8988T (cell line): Measurements from ENCODE around the gene BCL11B.

Experiments
- DNase-seq: peaks from one replicate; pipeline ENCODE4 v3.0.0; 2011

The BCL11B gene

GRCh38 chr14:99216191-99216590 lies 55.8 kb downstream of the BCL11B start:
- DNase-seq = no peak

DNA sequence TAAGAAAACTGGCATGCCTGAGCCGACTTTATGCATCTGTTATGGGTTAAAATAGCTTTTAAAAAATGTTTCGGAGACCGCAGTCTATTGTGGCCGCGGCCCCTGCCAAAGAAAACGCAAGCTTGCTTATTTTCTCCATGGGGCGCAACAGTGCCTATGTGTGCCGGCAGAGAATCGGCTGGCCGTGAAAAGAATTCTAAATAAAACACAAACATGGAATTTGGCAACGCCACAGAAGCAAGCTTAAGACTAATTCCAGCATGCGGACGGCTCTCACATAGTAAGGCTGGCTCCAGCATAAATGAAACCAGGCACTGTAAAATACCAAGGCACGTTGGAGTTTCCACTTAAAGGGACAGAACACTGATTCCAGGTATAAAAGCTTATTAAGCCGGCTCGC lies 56.7 kb downstream of the BCL11B start:
- no peak for DNase-seq

DNA sequence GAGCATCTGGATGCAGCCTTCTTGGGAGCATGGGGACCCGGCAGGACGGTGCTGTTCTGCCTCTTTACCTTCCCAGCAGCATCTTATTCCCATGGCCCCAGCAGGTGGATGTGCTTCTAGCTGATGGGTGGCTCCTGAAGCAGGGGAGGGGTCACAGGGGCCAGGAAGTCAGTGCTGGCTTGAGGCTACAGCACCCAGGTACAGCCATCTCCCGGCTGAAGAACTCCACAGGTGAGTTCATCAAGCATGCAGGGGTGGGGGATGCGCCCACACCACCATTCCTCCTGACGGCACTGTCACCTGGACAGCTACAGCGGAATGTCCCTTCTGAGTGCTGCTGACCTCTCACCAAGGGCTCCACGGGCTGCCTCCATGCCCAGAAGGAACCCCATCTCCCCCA lies 57.3 kb downstream of the BCL11B start:
- no peak for DNase-seq

- DNase-seq = no peak
Measured at GRCh38 chr14:99213527-99213971, 58.4 kb downstream of the BCL11B start.

GRCh38 chr14:99213101-99213500 lies 58.9 kb downstream of the BCL11B start:
- no peak for DNase-seq

DNA sequence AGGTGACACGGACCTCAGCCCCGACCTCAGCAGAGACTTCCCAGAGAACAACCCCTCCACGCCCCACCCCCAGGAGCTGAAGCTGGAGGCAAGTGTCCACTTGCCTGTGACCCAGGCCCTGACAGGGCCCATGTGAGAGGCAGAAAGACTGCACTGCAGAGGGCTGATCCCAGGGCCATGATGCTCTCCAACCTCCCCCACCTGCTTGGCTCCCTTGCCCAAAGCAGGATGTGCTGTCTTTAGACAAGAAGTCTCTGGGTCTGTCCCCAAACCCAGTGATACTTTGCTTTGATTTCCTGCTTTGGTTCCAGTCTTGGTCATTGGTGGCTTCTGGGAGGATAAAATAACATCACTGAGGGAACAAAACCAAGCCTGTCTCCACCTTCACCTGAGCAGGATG lies 59.4 kb downstream of the BCL11B start:
- no peak for DNase-seq

- no peak for DNase-seq
Measured at GRCh38 chr14:99212199-99212598, 59.8 kb downstream of the BCL11B start.

- DNase-seq = no peak
Measured at GRCh38 chr14:99211410-99211809, 60.6 kb downstream of the BCL11B start.

GRCh38 chr14:99210333-99210732 lies 61.7 kb downstream of the BCL11B start:
- DNase-seq = no peak

DNA sequence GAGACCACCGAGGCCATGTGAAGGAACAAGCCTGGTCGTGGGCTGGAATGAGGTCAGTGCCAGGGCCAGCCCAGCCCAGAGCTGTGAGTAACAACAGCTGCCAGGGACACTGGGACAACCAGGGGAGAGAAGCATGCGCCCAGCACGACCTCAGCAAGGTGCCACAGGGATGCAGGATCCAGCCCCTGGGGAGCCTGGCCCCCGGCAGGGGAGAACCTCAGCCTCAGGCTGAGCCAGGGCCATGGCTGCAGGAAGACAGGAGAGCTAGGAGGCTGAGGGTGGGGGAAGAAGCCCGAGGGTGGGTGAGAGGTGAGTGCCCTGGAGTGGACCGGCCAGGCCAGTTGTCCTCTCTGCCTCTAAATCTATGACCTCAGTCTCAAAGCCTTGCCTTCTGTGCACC lies 62.6 kb downstream of the BCL11B start:
- DNase-seq = no peak

GRCh38 chr14:99208318-99208717 lies 63.7 kb downstream of the BCL11B start:
- DNase-seq = no peak

DNA sequence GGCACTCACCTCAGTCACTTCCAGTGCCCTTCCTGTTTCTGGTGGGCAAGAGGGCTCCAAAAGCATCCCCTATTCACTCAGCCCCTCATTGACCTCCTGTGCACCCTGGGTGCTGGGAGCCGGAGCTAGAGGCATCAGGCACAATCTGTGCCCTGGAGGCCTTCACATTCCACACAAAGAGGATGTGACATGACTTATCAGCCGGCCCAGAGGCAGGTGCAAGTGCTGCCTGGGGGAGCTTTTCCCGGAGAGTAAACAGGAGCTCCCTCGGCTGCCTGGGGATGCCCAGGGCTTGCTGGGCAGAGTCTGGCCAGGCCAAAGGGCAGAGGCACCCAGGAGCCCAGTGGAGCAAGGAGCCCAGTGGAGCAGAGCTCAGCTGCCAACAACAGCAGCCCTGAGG lies 64.5 kb downstream of the BCL11B start:
- no peak for DNase-seq

DNA sequence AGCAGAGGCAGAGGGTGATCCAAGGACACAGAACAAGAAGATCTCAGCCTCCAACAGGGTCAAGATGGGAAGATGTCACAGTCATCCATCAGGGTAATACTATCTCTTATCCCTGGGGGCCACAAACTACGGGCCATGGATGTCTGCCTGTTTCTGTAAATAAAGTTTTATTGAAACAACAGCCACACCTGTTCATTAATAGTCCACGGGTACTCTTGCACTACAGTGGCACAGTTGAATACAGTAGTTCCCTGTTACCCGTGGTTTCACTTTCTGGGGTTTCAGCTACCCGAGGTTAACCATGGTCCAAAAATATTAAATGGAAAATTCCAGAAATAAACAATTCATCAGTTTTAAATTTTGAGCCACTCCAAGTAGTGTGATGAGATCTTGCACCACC lies 65.9 kb downstream of the BCL11B start:
- DNase-seq = no peak

DNA sequence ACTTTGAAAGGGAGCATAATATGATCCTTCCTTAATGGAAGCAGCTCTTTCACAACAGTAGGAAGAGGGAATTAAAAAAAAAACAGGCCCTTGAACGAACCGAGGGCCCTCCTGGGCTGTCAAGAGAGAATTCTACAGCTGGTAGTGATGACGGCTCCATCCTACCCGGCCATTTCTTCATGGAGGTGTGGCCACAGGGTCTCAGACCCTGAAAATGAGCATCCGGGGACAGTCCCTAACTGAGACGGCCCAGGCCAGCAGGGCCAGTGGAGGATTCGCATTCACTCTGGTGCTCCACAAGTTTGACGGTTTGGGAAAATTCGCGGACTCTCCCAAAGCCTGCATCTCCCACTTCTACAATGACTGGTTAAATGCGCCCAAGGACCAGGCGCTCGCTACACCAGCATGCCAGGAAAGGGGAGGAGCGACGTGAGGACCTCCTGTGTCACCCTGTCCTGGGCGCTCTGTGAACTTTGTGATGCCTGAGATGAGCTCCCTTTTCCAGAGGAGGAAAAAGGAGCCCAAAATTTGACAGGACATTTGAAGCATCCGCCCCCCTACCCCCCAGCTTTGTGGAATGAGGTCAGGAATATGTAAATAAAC lies 66.8 kb downstream of the BCL11B start:
- no peak for DNase-seq

- DNase-seq = no peak
Measured at GRCh38 chr14:99203801-99204200, 68.2 kb downstream of the BCL11B start.

GRCh38 chr14:99203080-99203479 lies 68.9 kb downstream of the BCL11B start:
- DNase-seq = no peak

DNA sequence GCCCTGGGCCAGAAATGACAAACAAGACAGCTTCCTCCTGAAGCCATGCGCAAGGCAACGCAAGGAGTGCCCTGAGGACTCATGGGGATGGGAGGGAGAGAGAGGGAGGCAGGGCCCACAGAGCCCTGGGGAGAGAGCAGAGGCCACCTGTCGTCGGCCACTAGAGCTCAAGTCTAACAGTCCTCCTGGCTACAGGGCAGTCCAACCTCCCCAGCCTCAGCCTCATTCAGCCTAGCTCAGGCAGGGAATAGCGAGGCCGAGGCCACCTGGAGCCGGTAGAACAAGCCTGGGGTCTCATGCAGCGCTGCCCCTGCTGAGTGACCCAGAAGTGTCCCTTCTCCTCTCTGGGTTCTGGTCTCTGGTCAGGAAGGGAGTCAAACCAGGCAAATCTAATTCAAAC lies 69.5 kb downstream of the BCL11B start:
- no peak for DNase-seq

DNA sequence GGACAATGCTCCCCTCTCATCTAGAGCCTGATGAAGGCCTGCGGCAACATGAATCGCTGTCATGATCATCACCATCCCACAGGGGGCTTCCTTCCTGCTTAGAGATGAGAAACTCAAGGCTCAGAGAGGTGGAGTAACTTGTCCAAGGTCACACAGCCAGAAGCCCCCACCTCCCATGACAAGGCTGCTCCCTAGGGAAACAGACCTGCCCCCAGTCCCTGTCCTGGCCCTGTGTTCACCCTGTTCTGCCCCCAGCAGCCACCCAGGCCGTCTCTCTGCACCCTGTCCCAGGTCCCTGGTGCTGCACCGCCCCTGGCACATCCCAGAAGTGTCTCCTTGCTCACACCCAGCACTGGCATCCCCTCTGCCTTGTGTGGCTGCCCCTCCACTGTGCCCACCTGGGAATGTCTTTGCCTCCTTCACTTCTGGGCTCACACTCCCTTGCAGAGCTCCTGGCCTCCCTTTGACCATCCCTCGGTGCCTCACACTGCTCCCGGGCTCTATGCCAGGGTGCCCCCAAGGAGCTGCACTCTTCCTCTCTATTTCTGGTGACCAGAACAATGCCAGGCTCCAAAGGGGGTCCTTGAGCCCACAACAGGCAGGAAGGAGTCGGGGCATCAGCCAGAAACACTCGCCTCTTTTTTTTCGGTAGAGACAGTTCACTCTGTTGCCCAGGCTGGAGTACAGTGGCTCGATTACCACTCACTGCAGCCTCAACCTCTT lies 70.5 kb downstream of the BCL11B start:
- no peak for DNase-seq

- no peak for DNase-seq
Measured at GRCh38 chr14:99200654-99201005, 71.4 kb downstream of the BCL11B start.

DNA sequence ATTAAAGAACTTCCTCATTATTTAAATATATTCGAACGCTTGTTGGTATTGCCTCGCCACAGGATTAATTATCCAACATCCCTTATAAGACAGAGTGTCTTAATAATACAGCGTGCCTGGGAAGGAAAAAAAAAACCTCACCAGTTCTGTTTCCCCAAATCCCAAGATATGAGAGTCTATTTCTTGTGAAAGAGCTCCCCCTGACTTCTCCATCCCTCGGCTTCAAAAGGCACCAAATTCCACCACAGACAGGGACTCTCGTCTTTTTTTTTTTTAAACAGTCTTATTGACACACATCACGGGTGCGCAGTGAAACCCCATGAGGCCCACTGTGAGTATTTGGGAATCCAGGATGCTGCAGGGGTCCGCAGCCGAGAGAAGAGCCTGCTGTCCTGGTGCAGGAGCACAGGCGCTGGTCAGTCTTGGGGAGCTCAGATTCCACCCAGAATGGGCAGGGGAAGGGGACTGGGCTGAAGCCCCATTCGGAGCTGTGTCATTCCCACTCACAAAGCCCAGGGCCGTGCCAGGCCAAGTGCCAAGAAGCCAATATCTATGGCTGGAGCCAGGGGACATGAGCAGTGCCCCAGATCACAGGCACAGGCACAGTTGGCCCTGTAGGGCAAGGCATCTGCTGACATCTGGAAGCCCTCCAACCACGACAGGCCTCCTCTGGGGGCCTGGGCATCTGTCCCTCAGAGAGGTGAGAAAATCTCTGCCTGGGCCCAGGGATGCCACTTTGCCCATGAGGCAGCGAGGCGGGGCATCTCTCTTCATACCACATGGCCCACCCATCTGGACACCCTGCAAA lies 71.9 kb downstream of the BCL11B start:
- DNase-seq = no peak

- DNase-seq = no peak
Measured at GRCh38 chr14:99198746-99199502, 73.1 kb downstream of the BCL11B start.

DNA sequence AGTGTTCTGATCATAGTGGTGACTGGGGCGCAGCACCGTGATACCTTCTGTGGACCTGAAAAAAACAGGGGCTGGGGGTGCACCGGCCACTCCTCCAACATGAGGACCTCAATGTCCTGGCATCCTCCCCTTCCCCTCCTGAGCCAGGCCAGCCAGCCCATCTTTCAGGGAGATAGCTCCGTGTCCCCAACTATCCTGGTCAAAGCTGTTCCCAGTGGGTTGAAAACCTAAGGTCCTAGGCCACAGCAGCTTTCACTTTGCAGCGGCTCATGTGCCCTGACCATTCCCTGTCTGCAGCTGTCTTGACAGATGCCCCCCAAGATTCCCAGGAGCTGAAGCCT lies 75.7 kb downstream of the BCL11B start:
- DNase-seq = no peak

GRCh38 chr14:99195602-99196309 lies 76.2 kb downstream of the BCL11B start:
- no peak for DNase-seq
